HG03521 (cell line): ENCODE measurements around the gene UNKL.

ENCODE experiments used
- ATAC-seq: cut with Tn5 transposase; IDR thresholded peaks from one replicate; pipeline ENCODE4 v1.9.1; 2021; ENCODE audit warnings: mild to moderate bottlenecking, moderate library complexity; ENCODE audit not compliant: unreplicated experiment

The UNKL gene

DNA sequence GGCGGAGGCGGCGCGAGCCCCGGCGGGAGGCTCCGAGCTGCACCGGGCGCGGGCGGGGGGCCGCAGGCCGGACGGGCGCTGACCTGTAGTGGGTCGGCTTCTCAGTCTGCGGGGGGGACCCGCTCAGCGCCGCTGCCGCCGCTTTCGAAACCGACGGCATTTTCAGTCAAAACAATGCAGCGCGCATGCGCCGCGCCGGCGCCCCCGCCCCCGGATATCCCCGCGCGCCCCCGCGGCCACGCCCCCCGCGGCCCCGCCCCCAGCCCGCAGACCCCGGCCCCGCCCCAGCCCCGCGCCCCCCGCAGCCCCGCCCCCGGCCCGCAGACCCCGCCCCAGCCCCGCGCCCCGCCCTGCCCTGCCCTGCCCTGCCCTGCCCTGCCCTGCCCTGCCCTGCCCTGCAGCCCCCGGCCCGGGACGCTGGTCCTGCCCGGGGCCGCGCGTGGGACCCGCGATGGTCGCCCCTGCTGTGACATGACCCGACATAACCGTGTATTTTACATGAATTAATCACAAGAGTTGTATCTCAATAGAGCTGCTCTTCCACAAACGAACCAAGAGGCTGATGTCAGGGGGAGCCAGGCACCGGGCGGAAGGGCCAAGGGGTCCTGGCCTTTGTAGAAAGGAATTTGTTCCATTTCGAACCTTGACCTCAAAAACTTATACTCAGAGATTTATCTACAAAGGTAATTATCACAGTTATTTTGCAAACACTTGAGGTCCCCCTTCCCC, at the start of gene UNKL:
UNKL (minus strand) TSS at position 173 of the 729 bp plus-strand sequence; CDS start at position 160, 13 bp downstream.
- ATAC-seq: peak; percentile 63

DNA sequence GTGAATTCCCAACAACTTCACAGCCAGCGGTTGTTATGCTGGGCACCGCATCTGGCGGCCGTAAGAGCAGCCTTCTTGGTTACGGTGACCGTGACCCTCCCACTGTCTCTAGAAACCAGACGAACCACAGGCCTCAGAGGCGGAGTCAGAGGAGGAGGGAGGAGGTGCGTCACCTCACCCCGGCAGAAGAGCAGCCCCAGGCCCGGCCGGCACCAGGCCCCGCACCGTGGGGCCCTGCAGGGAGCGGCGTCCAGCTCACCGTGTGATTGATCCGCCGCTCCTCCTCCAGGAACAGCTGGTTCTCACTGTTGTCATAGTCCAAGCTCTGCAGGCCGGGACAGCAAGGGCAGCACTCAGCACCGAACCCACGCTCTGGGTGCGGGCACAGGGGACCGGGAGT, 46.6 kb upstream of the UNKL start:
- no peak for ATAC-seq

- no peak for ATAC-seq
These were observed 46.2 kb upstream of the UNKL start for GRCh38 chr16:1460602-1461138.

- no peak for ATAC-seq
These were observed 45.5 kb upstream of the UNKL start for GRCh38 chr16:1459967-1460366.

DNA sequence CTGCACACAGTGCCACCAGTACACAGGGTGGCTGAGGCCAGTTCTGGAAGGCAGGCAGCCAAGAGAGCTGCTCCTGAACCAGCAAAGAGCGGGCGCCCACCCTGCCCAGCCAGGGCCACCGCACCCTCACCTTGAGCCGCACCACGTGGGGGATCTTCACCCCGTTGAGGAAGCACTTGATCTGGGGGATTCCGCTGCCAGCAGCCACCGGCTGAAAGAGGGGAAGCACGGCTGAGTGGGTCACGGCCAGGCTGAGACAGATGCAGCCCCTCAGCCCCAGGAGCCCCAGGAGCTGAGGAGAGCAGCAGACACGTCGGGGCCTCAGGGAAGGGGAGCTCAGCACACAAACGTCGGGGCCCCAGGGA, 44.5 kb upstream of the UNKL start:
- ATAC-seq: no peak

DNA sequence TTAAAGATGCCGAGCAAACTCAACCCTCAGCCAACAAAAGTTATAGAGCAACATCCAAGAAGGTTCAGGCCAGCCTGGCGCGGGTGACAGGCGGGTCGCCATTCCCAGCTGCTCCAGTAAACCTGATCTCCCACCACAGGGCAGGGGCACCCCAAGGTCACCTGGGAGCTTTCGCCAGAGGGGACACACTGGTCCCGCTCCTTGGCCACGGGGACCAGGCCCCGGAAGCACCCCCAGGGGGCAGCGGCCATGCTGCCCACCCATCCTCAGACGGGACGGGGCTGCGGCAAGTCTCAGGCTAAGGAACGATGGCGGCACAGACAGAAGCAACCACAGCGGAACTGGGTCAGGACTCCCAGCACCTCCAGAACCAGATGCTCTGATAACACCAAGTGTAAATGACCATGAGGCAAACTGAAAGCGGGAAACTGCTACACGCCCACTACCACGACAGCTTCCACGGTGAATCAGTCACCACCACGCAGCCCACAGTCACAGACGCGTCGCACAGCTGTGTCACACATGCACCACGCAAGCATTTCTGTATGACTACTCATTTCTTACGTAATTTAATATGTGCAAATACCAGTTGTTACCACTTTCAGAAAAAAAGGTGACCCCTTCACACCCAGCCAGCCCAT, 44.0 kb upstream of the UNKL start:
- ATAC-seq: no peak

- no peak for ATAC-seq
These were observed 43.2 kb upstream of the UNKL start for GRCh38 chr16:1457489-1458245.

- ATAC-seq: no peak
These were observed 42.4 kb upstream of the UNKL start for GRCh38 chr16:1456951-1457350.

DNA sequence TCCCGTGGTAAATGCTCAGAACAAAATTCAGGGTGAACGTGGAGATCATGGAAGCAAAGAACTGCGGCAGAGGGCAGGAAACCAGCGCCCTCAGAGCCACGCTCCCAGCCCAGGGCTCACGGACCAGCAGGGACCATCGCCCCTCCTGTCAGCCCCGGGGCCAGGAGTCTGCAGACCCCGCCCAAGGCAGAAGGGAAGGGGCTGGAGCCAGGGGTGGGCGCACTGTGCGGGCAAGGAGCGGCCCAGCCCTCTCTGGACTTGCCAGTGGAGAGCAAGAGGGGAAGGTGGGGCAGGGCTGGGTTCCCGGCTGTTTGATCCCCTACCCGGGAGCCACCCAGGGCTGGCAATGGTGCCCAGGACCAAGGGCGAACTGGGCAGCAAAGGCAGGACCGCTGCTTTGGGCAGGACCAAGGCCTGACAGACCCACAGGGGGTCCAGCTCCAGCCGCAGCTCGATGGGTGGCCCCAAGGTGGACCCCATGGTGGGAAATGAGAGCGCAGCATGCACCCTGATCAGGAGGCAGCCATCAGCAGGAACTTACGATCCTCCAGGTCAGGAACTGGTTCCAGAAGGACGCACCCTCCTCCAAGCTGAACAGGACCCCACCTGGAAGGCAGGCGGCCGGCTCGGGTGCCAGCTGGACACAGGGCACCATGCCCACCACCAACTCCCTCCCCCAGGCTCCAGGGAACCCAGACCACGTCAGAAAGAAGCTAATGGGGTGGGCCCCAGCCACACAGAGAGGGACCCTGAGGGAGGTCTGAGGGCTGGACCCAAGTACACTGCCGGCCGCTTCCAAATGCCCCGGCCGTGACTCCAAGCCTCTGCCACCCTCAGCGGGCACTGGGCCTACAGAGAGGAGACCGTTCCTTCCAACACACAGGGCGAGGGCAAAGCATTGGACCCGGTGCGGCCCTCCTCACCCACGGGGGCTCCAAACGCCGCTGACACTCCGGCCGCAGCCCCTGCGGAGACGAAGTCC, 41.0 kb upstream of the UNKL start:
- no peak for ATAC-seq

- ATAC-seq: no peak
These were observed 40.1 kb upstream of the UNKL start for GRCh38 chr16:1454561-1454960.

DNA sequence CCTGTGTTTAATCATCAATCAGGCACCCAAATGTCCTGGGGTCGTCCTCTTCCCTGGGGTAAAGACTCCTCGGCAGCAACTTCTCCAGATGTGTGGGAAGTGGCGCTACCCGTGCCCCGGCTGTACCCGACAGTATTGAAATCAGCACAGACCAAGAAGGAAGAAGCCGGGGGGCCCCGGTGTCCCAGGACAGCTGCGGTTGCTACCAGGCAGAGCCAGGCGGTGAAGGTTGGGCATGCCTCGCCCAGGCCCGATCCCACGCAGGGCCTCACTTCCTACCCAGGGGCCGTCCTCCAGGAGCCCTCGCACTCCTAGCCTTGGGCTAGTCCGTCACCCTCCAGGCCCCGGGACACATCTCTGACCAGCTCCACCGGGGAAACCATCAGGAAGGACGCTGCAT, 38.8 kb upstream of the UNKL start:
- no peak for ATAC-seq

DNA sequence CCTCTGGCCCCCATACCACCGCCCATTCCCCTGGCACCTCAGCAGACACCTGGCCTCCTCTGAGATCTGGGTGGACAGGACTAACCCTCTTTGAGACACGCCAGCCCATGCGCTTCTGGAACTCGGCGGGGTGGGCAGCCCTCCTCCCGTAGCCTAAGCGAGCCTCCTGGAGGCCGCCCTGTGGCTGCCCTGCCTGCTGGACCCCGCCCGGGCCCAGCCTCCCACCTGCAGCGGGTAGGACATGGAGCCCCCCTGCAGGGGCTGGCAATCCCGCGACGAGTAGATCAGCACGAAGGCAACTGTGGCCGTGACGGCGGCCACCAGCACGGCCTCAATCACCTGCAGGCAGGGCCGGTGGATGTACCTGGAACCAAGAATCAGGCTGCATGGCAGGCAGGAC, 38.0 kb upstream of the UNKL start:
- ATAC-seq: no peak

DNA sequence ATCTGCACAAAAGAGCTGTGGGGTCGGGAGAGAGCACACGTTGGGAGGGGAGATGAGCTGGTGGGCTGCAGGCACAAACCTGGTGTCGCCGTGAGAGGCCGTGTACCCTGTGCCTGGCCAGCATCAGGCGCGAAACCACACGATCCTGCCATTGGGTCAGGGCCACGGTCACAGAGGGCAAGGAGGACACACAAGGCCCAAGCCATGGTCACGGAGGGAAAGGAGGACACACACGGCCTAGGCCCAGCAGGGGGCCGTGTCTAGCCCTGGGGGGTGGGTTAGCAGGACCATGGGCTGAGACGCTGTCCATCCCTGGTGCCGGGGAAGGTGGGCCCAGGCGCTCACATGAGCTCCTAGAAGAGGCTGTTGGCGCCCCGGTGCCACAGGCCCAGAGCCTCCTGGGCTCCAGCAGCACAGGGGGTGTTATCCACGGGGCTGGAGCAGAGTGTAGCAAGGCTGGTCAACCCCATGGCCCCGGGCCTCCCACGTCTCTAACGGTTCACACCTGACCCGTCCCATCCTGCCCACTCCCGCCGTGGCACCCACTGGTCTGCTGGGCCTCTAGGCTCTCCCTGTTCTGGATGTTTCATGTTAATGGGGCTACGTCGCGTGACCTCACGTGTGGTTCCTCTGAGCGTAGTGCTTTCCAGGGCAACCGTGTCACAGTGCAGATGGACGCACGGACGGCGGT, 37.3 kb upstream of the UNKL start:
- no peak for ATAC-seq

DNA sequence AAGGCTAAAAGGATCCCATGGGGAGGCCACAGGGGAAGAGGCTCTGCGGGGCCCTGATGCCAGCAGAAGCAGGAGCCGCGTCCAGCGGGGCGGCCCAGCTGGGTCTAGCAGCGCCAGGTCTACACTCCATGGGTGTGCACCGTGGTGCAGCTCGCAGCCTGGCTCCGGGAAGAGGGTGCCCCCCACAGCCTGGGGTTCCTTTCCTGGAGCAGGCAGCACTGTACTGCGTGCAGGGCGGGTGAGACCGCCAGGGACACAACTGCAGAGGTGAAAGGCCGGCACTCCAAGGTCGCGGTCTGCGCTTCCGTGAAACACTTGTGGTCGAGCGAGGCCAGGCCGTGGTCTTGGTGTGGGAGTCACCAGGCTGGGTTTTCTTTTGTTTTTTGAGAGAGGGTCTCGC, 36.3 kb upstream of the UNKL start:
- no peak for ATAC-seq

- no peak for ATAC-seq
These were observed 35.7 kb upstream of the UNKL start for GRCh38 chr16:1450218-1450617.

- no peak for ATAC-seq
These were observed 34.8 kb upstream of the UNKL start for GRCh38 chr16:1449201-1449788.

DNA sequence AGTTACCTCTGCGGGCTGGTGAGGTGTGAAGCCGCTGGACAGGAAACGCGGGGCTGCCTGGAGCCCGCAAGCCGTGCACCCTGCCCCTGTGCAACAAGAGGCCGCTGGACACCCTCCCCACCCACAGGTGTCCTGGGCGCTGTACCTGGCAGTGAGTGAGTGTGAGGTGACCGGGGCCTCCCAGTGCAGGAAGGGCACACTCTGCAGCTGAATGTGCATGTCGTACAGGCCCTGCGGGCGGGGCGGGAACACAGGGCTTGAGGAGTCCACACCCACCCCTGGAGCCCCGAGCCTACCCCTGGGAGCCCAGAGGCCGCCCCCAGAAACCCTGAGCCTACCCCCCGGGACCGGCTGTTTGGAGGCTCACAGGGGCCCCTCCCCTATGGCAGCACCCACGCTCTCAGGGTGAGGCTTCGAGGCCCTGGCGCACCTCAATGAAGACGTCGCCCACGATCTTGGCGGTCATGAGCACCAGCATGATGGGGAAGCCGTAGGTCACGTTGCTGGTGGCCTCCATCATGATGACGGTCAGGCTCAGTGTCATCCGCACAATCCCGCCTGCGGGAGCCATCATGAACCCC, 34.1 kb upstream of the UNKL start:
- no peak for ATAC-seq

DNA sequence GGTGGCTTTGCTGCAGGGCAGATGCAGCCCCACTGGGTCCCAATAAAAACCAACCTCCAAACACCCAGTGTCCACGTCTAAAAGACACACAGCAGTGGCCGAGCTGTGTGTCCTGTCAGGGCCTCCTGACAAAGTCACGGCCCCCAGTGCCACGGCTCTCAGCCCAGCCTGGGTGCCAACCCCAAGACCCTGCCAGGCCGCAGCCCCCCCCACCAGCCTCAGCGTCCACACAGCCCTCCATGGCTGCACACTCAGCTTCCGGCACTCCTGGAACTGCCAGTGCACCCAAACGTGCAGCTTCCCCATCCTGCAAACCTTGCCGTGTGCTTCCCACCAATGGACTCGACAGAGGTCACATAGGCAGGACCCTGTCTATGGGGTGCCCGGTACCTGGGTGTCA, 33.5 kb upstream of the UNKL start:
- no peak for ATAC-seq
